T1000 (cell line): ENCODE data around the gene HAPLN2.

ENCODE experiments used
- DNase-seq: peaks from one replicate; lab custom pipeline; 2025; ENCODE audit warnings: mixed read lengths; lab: John Stamatoyannopoulos, UW

Gene HAPLN2

DNA sequence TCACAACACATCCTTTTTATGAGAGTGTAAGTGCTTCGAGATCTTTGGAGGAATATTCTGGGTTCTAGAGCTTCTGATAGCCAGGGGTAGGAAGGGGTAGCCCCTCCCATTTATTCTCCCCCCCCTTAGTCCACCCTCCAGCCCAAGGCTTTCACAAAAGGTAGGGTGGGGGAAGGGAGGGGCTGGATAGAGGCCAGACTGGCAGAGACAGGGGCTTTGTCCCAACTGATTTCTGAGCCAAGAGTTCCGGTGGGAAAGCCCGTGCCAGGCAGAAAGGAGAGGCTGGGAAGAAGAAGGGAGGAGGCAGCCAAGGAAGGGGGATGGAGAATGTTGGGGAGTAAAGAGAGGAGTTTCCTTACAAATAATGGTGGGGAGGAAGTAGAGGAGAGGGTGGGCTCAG, 25.8 kb downstream of the HAPLN2 start:
- DNase-seq: no peak

- DNase-seq: no peak
Measured at GRCh38 chr1:156645666-156646065, 26.5 kb downstream of the HAPLN2 start.

GRCh38 chr1:156646738-156647211, 27.6 kb downstream of the HAPLN2 start:
- DNase-seq: no peak

DNA sequence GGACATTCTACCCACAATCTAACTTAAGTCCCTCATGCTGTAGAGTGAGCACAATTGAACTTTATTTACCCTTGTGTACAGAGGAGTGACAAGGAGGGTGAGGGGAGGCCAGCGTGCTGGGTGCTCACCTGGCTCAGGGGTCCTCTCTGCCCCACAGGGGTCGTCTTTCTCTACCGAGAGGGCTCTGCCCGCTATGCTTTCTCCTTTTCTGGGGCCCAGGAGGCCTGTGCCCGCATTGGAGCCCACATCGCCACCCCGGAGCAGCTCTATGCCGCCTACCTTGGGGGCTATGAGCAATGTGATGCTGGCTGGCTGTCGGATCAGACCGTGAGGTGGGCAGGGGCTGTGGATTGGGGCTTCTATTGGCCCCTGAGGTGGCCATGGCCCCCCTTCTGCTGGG, 28.1 kb downstream of the HAPLN2 start:
- DNase-seq: no peak

DNA sequence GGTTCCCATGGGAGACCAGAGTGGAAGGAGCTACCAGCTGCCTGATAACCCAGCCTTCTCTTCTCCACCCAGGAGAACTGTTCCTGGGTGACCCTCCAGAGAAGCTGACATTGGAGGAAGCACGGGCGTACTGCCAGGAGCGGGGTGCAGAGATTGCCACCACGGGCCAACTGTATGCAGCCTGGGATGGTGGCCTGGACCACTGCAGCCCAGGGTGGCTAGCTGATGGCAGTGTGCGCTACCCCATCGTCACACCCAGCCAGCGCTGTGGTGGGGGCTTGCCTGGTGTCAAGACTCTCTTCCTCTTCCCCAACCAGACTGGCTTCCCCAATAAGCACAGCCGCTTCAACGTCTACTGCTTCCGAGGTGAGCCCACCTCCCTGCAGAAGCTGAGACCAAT, 29.3 kb downstream of the HAPLN2 start:
- DNase-seq: no peak

DNA sequence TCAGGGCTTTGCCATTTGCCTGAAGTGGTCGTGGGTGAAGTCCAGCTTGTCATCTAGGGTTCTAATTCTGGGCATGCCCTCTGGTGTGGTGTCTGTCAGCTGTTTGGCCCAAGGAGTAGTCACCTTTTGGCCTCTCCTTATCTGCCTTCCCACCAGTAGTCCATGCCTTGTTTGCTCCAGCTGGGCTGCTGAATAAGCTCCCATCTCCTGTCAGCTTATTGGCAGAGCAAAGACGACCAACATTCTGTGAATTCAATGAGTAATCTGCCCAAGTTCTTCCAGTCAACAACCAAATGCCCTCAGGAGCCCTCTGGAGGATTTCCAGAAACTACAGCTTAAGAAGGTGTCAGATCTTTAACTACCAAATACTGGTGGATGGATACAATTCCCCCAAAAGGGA, 29.7 kb downstream of the HAPLN2 start:
- no peak for DNase-seq

DNA sequence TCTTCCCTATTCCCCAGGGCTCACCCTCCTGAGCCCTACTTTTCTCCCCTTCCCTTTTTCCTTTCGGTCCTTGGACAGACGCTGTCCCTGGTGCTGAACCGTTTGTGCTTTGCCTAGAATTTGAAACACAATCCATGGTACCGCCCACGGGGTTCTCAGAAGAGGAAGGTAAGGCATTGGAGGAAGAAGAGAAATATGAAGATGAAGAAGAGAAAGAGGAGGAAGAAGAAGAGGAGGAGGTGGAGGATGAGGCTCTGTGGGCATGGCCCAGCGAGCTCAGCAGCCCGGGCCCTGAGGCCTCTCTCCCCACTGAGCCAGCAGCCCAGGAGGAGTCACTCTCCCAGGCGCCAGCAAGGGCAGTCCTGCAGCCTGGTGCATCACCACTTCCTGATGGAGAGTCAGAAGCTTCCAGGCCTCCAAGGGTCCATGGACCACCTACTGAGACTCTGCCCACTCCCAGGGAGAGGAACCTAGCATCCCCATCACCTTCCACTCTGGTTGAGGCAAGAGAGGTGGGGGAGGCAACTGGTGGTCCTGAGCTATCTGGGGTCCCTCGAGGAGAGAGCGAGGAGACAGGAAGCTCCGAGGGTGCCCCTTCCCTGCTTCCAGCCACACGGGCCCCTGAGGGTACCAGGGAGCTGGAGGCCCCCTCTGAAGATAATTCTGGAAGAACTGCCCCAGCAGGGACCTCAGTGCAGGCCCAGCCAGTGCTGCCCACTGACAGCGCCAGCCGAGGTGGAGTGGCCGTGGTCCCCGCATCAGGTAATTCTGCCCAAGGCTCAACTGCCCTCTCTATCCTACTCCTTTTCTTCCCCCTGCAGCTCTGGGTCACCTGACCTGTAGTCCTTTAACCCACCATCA, 33.1 kb downstream of the HAPLN2 start:
- DNase-seq: no peak

DNA sequence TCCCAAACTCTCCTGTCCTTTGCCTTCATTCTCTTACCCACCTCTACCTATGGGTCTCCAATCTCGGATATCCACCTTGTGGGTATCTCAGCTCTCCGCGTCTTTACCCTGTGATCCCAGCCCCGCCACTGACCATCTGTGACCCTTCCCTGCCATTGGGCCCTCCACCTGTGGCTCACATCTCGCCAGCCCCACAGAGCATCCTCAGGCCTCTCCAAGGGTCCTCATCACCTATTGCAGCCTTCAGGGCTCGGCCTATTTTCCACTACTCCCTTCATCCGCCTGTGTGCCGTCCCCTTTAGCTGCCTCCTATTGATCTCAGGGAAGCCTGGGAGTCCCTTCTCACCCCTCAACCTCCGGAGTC, 33.8 kb downstream of the HAPLN2 start:
- DNase-seq: no peak

- no peak for DNase-seq
Measured at GRCh38 chr1:156654700-156655099, 35.5 kb downstream of the HAPLN2 start.

DNA sequence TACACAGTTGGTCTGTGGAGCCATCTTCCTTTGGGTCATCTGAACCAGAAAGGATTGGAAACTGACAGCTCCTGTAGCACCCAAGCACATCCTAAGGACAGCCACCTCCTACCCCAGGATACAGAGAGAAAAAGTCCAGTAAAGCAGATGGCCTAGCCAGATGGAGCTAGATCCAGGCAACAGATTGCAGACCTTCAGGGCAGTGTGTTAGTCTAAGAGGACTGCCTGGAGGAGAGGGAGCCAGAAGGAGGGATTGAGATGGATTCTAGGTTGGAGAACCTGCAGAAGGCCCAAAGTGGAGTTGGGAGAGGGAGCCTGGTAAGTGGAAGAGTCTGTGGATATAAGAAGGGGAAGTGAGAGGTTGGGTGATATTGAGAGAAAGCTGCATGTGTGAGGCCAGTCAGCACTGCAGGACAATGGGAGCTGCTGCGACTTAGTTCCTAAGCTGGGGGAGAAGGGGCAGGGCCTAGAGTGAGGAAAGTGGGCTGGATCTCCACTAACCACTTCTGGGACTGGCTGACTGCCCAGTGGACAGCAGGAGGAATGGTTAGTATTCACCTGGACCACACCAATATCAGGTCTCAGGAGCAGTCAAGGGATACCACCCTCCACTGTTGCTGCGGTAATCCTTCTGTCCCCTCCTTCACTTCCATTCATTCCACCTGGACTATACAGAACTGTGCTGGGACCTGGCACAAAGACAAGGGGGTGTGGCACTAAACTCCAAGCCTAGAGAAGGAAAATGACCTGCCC, 36.1 kb downstream of the HAPLN2 start:
- DNase-seq: no peak

DNA sequence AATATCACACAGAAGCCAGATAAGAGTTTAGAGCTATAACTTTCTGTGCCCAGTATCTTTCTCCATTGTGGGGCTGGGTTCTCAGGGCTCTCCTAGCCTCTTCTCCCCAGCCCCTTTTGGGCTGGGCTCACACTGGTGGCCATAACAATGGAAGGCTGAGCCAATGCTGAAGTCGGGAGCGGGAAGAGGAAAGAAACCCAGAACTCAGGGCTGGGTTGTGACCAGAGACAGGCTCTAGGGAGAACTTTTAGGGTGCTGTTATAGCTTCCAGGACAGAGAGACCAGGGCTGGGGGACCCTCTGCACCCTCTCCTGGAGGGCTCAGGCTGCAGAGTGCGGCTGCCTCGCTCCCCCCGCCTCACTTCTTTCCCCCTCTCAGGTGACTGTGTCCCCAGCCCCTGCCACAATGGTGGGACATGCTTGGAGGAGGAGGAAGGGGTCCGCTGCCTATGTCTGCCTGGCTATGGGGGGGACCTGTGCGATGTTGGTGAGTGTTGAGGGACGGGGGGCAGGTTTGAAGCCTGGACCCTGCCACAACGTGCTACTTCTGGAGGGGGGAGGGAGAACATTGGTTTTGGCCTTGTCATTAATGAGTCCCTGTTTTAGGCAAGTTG, 36.8 kb downstream of the HAPLN2 start:
- no peak for DNase-seq

GRCh38 chr1:156656806-156657740, 37.9 kb downstream of the HAPLN2 start:
- DNase-seq: peak; percentile 56

DNA sequence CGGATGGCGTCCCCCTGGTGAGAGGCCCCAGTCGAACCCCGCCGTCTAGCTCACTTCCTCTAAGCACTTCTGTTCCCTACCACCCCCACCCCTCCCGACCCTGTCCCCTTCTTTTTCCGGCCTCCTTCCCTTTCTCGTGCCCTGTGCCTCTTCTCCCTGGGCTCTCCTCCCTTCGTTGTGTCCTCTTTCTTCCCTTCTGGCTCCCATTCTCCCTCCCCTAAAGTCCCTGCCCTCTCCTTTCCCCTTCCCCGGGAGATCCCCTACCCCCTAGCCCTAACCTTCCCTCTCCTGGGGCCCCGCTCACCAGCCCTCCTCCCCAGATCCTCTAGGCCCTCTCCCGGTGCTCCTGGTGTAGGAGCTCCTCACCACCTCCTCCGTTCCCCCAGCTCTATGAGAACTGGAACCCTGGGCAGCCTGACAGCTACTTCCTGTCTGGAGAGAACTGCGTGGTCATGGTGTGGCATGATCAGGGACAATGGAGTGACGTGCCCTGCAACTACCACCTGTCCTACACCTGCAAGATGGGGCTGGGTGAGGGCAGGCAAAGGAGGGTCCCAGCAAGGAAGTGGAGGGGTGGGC, 38.6 kb downstream of the HAPLN2 start:
- DNase-seq: no peak

- no peak for DNase-seq
Measured at GRCh38 chr1:156658496-156658895, 39.3 kb downstream of the HAPLN2 start.

- DNase-seq: no peak
Measured at GRCh38 chr1:156658945-156659574, 39.8 kb downstream of the HAPLN2 start.

DNA sequence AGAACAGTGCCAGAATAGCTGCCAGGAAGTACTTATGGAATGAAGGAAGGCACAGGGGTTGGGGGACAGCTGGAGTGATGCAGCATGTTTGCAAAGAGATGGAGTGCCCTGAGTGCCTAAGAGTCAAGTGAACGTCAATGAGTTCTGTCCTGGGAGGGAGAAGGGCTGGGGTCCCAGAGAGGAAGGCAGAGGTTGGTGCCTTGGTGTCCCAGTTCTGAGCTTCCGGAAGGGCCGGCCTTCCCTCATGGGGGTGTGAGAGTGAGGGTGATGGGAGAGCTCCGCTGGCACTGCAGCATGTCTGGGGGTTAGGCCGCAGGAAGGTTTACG, 40.4 kb downstream of the HAPLN2 start:
- DNase-seq: no peak

DNA sequence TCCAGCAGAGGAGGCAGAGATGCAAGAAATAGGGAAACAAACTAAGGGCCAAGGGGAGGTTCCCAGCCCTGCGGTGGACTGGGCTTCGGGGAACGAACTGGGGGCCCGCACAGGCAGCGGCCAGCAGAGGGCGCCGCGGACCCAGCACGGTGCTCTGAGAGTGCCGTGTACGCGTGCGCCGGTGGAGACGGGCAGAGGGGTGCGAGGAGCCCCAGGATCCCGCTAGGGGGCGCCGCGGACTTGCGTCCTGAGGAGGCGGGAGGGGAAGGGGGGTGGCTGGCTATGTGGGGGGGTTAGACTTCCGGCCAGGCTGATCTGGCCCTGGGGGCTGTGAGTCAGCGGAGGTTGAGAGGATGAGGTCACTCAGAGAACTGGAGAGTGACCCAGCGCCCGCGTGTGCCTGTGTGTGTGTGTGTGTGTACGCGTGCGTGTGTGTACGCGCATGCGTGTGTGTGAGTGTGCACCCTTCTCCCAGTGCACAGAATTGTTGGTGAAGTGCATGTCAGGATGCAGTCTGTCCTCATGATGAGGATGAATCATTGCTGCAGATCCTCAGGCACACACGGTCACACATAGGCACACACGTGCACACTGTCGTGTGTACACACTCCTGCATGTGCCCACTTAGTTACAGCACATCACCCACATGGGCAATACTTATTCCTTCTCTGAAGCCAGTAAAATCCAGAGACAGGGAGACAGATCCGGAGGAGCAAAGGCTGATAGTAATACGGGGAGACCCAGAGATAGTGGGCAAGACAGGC, 41.0 kb downstream of the HAPLN2 start:
- peak; percentile 96 for DNase-seq

DNA sequence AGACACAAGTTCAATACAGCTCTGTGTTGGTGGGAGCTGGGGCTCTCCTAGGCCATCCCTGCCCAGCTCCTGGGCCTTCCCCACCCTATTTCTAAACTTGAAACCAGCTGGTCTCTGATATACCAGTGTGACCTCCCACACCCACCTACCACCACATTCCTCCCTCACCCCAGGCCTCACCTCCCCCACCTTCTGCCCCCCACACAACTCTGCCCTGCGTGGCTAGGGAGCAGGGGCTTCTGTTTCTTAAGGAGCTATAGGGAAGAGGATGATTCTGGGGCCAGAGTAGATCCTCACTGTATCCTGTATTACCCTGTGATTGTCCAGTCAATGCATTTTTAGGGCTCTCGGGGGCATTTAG, 41.5 kb downstream of the HAPLN2 start:
- DNase-seq: no peak

DNA sequence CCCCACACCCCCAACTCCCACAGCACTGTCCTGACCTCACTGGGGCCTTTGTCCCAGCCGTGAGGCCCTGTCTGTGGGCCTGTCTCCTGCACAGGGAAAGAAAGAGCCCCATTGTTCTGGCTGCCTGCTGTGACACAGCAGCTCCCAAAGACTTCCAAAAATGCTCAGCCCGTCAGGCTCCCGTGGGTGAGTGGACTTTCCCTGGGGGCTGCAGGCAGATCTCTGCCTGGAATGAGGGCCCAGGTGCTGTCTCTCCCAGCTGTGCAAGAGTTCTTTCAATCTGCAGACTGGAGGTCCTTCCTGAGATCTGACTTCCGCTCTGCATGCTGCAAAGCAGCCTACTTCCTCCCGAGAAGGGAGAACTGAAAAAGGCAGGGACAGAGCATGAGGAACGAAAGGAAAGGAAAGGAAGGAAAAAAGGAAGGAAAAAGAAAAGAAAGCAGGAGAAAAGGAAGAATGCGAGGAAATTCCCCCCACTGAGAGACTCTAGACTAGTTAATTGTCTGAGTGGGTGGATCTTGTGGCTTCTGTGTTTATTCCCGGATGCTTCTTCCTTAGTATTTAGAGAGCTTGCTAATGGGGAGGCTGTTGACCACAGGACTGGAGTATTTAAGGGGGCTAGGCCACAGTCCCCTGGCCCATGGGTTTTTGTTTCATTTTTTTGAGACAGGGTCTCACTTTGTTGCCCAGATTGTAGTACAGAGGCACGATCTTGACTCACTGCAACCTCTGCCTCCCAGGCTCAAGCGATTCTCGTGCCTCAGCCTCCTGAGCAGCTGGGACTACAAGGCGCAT, 43.0 kb downstream of the HAPLN2 start:
- no peak for DNase-seq

DNA sequence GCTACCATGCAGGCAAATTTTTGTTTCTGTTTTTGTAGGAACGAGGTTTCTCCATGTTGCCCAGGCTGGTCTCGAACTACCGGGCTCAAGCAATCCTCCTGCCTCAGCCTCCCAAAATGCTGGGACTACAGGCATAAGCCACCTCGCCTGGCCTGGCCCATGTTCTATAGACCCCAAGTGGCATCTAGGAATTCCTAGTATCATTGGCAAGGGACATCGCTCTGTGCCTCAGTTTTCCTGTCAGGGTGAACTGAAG, 43.5 kb downstream of the HAPLN2 start:
- no peak for DNase-seq
